ENCODE data around the gene ARPP21. TPM values are rescaled to one million over a fixed set of nuclear protein-coding genes. Genes with fewer than 3 reads are reported as not detected.
"Not testable (repeated sequence)": the region's sequence is repeated elsewhere in the genome, so short reads cannot be mapped to it uniquely, and the experiment has no call there.

Gene ARPP21
- total RNA-seq, result not detected

DNA sequence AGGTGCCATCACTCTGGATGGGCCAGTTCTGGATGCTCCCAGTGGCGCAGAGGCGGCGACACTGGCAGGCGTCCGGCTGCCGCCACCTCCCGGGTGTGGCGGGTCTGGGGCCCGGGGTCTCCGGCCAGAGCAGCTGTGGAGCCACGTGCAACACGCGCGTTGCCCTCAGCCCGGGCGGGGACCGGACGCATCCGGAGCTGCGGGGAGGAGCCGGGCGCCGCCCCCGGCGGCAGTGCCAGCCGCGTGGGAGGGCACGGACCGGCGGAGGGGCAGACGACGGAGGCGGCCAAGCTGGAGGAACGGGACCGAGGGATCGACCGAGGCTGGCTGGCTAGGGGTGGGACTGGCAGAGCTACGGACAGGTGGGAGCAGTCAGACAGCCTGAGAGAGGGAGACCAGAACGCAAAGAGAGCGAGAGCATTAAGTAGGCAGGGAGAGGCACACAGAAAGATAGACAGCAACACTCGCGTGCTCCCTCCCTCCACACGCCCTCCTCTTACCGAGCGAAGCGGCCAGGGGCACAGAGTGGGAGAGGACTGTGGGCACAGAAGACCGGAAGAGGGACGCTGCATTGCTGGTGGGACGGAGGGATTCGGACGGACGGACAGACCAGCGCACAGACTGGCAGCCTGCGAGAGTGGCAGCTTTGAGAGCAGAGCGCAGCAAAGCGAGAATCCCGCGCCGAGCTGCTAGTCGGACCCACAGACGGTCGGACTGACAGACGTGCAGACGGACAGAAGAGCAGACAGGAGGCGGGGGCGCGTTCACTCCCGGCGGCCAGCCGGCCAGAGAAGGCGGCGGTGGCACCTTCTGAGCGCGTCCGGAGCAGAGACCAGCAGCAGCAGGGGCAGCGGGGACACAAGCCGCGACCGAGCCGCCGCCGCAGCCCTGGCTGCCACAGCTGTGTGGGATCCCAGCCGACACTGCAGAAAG lies at the start of gene ARPP21:
Gene ARPP21 (plus strand): TSS at position 272 of the 933 bp plus-strand sequence. CDS start 42,227 bp downstream, outside the sequence.
- peaks cover 12% of the 10 kb centered on the region for H3K4me1 Mint-ChIP-seq
- H3K4me3 Mint-ChIP-seq, result peak within 1 kb of the TSS; percentile 51
- DNase-seq, result no peak
- H3K27me3 Mint-ChIP-seq, result peaks cover 48% of the 10 kb centered on the region
- no peak within 1 kb of the TSS for H3K27ac Mint-ChIP-seq
- CTCF ChIA-PET, result no interaction called here
- POLR2A ChIA-PET, result no interaction called here
- H3K9me3 Mint-ChIP-seq, result no peaks in the 10 kb centered on the region
- no peaks in the 10 kb centered on the region for H3K36me3 Mint-ChIP-seq (ENCODE audit: low read depth)

GRCh38 chr3:35592589-35593295 lies 46.6 kb upstream of the ARPP21 start:
- Mint-ChIP-seq H3K9me3 (peaks cover 3% of the 10 kb centered on the region), H3K27me3 (no peaks in the 10 kb centered on the region), H3K36me3 (ENCODE audit: low read depth) (no peaks in the 10 kb centered on the region), H3K27ac (no peak overlapping the region), H3K4me1 (no peaks in the 10 kb centered on the region), H3K4me3 (no peak overlapping the region)
- CTCF ChIA-PET, result no interaction called here
- DNase-seq, result no peak
- POLR2A ChIA-PET, result no interaction called here

DNA sequence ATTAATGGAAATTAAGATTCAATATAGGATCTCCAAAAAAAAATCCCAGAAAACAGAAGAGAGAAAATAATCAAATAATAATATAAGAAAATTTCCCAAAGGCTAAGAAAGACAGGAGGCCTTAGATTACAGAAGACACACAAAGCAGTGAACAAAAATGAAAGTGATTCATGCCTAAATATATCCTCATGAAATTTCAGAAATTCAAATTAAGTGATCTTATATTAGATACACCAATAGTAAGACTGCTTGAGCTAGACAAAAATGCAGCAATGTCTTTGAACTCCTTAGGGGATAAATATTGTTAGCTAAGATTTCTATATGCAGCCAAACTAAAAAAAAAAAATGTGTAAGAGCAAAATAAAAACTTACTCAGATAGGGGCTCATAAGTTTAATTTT lies 44.6 kb upstream of the ARPP21 start:
- Mint-ChIP-seq H3K36me3 (ENCODE audit: low read depth) (no peaks in the 10 kb centered on the region), H3K4me3 (no peak overlapping the region), H3K27ac (no peak overlapping the region), H3K4me1 (no peaks in the 10 kb centered on the region), H3K27me3 (no peaks in the 10 kb centered on the region), H3K9me3 (no peaks in the 10 kb centered on the region)
- DNase-seq, result no peak
- CTCF ChIA-PET, result no interaction called here
- POLR2A ChIA-PET, result no interaction called here

DNA sequence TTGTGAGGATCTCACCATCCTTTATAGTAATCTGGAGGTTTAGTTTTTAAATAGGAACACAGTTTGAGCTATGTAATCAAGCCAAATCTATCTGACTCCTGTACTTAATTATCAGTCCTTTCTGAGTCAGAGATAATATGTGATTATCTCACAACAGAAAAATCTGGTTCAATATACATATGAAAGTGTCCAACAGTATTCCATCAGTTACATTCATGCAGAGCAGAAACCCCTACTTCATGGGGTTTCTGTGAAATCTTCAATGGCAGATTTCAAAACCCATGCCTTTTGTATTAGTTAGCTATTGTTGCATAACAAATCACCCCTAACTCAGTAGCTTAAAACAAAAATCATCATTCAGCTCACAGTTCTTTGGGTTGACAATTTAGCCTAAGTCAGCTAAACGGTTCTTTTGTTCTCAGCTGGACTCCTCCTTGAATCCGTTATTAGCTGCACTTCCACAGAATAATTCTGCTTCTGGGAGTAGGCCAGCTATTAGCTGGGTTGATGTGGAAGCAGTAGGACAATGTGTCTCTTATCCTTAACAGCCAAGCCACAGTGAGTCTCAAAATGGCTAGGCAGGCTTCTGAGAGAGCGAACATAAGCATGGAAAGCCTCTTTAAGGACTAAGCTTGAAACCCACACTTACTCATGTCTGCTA lies 42.9 kb upstream of the ARPP21 start:
- Mint-ChIP-seq H3K9me3 (no peaks in the 10 kb centered on the region), H3K27me3 (no peaks in the 10 kb centered on the region), H3K4me1 (no peaks in the 10 kb centered on the region), H3K27ac (no peak overlapping the region), H3K36me3 (ENCODE audit: low read depth) (no peaks in the 10 kb centered on the region), H3K4me3 (no peak overlapping the region)
- no peak for DNase-seq
- ChIA-PET CTCF (no interaction called here), POLR2A (no interaction called here)

DNA sequence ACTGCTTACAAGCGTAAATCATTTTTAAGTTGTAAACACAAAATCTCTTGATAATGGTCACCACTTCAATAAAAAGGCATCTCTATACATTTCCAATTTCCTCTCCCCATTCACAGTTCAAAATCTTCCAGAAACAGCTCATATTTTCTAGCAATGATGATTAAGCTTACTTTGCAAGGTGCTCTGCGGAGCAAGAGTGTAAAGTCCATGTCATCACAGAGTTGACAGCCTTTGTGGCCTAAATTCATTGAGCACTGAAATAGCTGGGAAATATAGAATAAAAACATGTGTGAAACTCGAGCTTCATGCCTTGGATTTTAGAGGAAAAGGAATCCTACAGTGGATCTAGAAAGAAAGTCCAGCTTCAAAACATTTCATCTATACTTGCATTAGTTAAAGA lies 41.8 kb upstream of the ARPP21 start:
- Mint-ChIP-seq H3K27me3 (no peaks in the 10 kb centered on the region), H3K4me3 (no peak overlapping the region), H3K9me3 (no peaks in the 10 kb centered on the region), H3K36me3 (ENCODE audit: low read depth) (no peaks in the 10 kb centered on the region), H3K27ac (no peak overlapping the region), H3K4me1 (no peaks in the 10 kb centered on the region)
- DNase-seq, result no peak
- CTCF ChIA-PET, result no interaction called here
- POLR2A ChIA-PET, result no interaction called here

DNA sequence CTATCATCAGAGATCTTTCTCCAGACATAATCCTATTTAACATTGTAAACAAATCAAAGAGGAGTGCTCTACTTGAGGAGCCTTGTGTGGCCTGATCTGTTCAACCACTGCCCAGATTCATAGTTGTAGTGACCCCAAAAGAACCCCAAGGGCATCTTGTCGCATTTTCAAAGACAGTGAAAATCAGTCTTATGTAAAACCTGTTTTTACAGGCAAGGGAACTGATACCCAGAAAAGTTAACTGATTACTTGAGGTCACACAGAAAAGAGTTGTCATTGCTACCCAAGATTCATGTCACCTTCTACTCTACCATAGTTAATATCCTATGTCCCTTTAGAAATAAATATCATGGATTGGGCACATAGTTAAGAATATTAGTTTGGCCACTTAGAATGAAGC lies 40.5 kb upstream of the ARPP21 start:
- CTCF ChIA-PET, result no interaction called here
- no peaks in the 10 kb centered on the region for H3K4me1 Mint-ChIP-seq
- POLR2A ChIA-PET, result no interaction called here
- no peak overlapping the region for H3K27ac Mint-ChIP-seq
- H3K27me3 Mint-ChIP-seq, result no peaks in the 10 kb centered on the region
- H3K4me3 Mint-ChIP-seq, result no peak overlapping the region
- no peaks in the 10 kb centered on the region for H3K36me3 Mint-ChIP-seq (ENCODE audit: low read depth)
- H3K9me3 Mint-ChIP-seq, result no peaks in the 10 kb centered on the region
- DNase-seq, result no peak

GRCh38 chr3:35601959-35602358 lies 37.4 kb upstream of the ARPP21 start:
- no peak overlapping the region for H3K4me3 Mint-ChIP-seq
- no peaks in the 10 kb centered on the region for H3K27me3 Mint-ChIP-seq
- DNase-seq, result no peak
- H3K27ac Mint-ChIP-seq, result no peak overlapping the region
- CTCF ChIA-PET, result no interaction called here
- H3K4me1 Mint-ChIP-seq, result no peaks in the 10 kb centered on the region
- H3K36me3 Mint-ChIP-seq (ENCODE audit: low read depth), result no peaks in the 10 kb centered on the region
- POLR2A ChIA-PET, result no interaction called here
- peaks cover 3% of the 10 kb centered on the region for H3K9me3 Mint-ChIP-seq

DNA sequence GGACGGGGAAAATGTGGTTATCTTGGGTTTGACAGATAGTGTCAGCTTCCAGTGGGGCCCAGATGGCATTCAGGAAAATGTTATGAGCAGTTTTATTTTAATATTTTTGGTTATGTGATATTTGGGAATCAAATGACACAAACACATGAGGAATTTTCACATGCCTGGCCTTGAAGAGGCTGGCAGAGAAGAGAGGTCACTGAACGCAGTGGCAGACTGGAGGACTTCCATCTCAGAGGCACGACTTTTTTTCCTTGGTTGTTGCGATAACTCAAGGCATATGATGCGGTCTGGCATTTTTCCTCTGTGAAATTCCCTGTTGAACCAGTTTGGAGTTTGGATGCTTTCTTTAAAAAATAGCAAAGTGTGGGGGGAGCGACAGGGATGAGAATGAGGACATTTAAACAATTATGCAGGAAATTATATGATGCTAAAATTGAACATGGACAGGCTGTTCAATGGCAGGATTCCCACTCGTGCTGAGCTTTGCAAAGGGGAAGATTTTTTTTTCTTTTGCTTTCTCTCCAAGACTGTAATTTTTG lies 36.9 kb upstream of the ARPP21 start:
- no peaks in the 10 kb centered on the region for H3K36me3 Mint-ChIP-seq (ENCODE audit: low read depth)
- DNase-seq, result no peak
- no peaks in the 10 kb centered on the region for H3K27me3 Mint-ChIP-seq
- POLR2A ChIA-PET, result no interaction called here
- no peak overlapping the region for H3K4me3 Mint-ChIP-seq
- CTCF ChIA-PET, result no interaction called here
- no peak overlapping the region for H3K27ac Mint-ChIP-seq
- peaks cover 3% of the 10 kb centered on the region for H3K9me3 Mint-ChIP-seq
- no peaks in the 10 kb centered on the region for H3K4me1 Mint-ChIP-seq

- Mint-ChIP-seq H3K27me3 (no peaks in the 10 kb centered on the region), H3K36me3 (ENCODE audit: low read depth) (no peaks in the 10 kb centered on the region), H3K9me3 (no peaks in the 10 kb centered on the region), H3K4me1 (no peaks in the 10 kb centered on the region), H3K27ac (no peak overlapping the region), H3K4me3 (no peak overlapping the region)
- CTCF ChIA-PET, result no interaction called here
- POLR2A ChIA-PET, result no interaction called here
- DNase-seq, result no peak
These were observed 23.0 kb upstream of the ARPP21 start for GRCh38 chr3:35616346-35616745.

DNA sequence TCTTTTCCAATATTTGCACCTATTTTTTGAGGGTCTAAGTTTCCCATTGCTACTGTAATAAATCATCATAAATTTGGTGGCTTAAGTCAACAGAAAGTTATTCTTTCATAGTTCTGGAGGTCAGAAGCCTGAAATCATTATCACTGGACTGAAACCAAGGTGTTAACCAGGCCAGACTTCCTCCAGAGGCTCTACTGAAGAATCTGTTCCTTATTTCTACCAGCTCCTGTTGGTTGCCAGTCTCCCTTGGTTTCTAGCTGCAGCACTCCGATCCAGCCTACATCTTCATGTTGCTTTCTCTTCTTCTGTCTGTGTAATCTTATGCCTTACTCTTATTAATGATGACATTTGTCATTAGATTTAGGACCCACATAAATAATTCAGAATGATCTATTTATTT lies 22.0 kb upstream of the ARPP21 start:
- H3K27me3 Mint-ChIP-seq, result no peaks in the 10 kb centered on the region
- no peak for DNase-seq
- POLR2A ChIA-PET, result no interaction called here
- no peaks in the 10 kb centered on the region for H3K9me3 Mint-ChIP-seq
- CTCF ChIA-PET, result no interaction called here
- no peak overlapping the region for H3K4me3 Mint-ChIP-seq
- no peaks in the 10 kb centered on the region for H3K4me1 Mint-ChIP-seq
- H3K36me3 Mint-ChIP-seq (ENCODE audit: low read depth), result no peaks in the 10 kb centered on the region
- H3K27ac Mint-ChIP-seq, result no peak overlapping the region

DNA sequence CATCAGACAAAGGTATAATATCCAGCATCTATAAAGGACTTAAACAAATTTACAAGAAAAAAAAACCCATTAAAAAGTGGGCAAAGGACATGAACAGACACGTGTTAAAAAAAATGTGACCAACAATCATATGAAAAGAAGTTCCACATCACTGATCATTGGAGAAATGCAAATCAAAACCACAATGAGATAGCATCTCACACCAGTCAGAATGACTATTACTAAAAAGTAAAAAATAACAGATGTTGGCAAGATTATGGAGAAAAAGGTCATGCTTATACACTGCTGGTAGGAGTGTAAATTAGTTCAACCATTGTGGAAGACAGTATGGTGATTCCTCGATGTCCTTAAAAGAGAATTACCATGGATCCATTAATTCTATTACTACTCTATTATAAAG lies 19.1 kb upstream of the ARPP21 start:
- POLR2A ChIA-PET; H3K9me3 Mint-ChIP-seq; H3K27me3 Mint-ChIP-seq; H3K4me1 Mint-ChIP-seq; H3K36me3 Mint-ChIP-seq (ENCODE audit: low read depth); H3K4me3 Mint-ChIP-seq; H3K27ac Mint-ChIP-seq; DNase-seq; CTCF ChIA-PET: not testable (repeated sequence)

DNA sequence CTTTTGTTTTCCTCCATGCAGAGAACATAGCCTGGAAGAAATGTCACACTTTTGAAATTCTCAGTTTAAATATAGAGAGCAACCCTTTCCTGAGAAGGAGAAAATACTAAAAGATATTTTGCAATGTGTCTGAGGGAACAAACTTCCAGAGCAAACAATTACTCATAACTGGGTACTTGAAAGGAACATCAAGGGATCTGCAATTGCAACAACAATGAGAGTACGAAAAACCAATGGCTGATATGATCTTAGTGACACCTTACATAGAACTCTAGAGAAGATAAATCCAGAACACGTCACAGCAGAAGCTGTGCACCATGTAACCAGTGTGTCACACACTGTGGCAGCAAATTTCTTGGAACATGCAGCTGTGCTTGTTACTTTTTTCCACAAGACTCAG lies 14.6 kb upstream of the ARPP21 start:
- DNase-seq, result no peak
- H3K36me3 Mint-ChIP-seq (ENCODE audit: low read depth), result no peaks in the 10 kb centered on the region
- H3K4me1 Mint-ChIP-seq, result no peaks in the 10 kb centered on the region
- H3K9me3 Mint-ChIP-seq, result no peaks in the 10 kb centered on the region
- no peak overlapping the region for H3K27ac Mint-ChIP-seq
- POLR2A ChIA-PET, result no interaction called here
- CTCF ChIA-PET, result no interaction called here
- H3K4me3 Mint-ChIP-seq, result no peak overlapping the region
- H3K27me3 Mint-ChIP-seq, result no peaks in the 10 kb centered on the region

DNA sequence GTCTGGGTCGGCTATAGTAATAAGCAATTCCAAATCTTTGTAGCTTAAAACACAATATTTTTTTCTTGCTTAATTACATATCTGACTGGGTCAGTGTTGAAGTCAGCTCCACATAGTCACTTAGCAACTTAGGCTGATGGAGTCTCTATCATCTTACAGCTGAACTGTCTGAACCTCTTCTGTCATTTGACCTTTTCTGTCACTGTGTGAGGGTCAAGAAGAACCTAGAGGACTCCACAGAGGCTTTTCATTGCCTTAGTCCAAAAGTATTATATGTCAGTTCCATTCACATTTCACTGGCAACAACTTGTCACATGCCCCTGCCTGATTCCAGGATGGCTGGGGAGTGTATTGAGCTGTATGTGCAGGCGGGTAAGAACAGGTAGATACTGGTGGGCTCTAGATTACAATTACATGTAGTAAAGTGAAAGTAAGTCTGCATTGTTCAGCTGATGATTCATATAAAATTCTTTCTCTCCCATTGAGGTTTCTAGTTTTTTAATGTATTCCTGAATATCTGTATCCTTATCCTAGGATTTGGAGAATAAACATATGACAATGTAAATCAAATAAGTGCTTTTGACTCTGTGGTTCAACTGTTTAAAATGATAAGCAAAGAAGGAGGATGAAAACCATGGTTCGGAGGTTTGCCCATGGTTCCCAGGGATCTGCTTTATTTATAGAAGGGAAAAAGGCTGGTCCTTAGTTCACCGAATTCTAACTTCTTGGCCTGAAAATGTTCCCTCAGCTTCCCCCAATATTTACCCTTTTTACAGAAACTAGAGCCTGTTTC lies 5.8 kb upstream of the ARPP21 start:
- ChIA-PET POLR2A (no interaction called here), CTCF (no interaction called here)
- H3K9me3 Mint-ChIP-seq, result no peaks in the 10 kb centered on the region
- H3K4me3 Mint-ChIP-seq, result no peak overlapping the region
- no peak overlapping the region for H3K27ac Mint-ChIP-seq
- no peaks in the 10 kb centered on the region for H3K36me3 Mint-ChIP-seq (ENCODE audit: low read depth)
- no peak for DNase-seq
- H3K27me3 Mint-ChIP-seq, result peaks cover 8% of the 10 kb centered on the region
- H3K4me1 Mint-ChIP-seq, result peaks cover 1% of the 10 kb centered on the region

All from activated CD4-positive, alpha-beta T cell treated with anti-CD3 and anti-CD28 coated beads, Interleukin-2, amount 10 ng/mL, durations not matched to agents 7 days and 5 days (primary cell).